ENCODE data around the gene EHD1. TPM values are rescaled to one million over a fixed set of nuclear protein-coding genes. Genes with fewer than 3 reads are reported as not detected.

The EHD1 gene
- total and polyA plus RNA-seq, 9 of the 15 experiments (the other 6 are each of a cell fraction or from before 2014, with no cell fraction given) = 0.46 to 65.0 (median 16.4) TPM

DNA sequence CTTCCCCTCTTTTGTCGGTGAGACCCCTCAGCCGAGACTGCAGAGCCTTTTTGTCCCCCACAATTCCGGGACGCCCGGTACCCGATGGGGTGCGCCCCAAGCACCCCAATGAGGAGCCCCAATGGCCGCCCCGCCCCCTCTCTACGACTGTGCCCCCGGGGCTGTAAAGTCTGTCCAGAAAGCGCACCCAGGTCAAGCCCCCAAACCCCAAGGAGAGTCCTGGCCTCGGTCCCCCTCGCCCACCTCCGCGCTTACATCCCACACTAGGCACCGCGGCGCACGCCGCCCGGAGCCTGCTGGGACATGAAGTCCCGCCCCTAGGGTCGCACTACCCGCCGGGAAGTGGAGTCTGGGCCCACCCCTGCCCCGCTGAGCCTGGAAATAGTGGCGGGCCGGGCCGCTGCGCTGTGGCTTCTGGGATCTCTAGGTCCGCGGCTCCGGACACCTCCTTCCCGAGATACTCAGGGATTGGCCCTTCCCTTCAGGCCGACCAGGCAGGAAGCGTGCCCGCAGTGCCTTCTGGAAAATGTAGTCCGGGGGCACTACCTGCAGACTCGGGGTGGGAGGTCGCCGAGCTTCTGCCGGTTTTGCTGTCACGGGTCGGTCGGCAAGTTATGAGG is 68.0 kb downstream of the EHD1 start, which contains the start of gene MEN1 (continued):
- TF ChIP-seq, protein P1, sequence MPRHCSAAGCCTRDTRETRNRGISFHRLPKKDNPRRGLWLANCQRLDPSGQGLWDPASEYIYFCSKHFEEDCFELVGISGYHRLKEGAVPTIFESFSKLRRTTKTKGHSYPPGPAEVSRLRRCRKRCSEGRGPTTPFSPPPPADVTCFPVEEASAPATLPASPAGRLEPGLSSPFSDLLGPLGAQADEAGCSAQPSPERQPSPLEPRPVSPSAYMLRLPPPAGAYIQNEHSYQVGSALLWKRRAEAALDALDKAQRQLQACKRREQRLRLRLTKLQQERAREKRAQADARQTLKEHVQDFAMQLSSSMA (CRISPR knock-in tag; IDR thresholded peaks at IDR 0.05) = no peak
- no peak for TF ChIP-seq TFAM (CRISPR knock-in tag; conservative IDR thresholded peaks at IDR 0.05)
- no peak for TF ChIP-seq TCFL5 (CRISPR knock-in tag; conservative IDR thresholded peaks at IDR 0.05)
- TF ChIP-seq ILK (tag; IDR thresholded peaks at IDR 0.05; ENCODE audit: borderline replicate concordance, low read depth) = no peak
- peak; percentile 73 for TF ChIP-seq ATF7 (IDR thresholded peaks at IDR 0.05)
- no peak for TF ChIP-seq NFE2 (IDR thresholded peaks at IDR 0.05; ENCODE audit: low read depth)
- no peak for TF ChIP-seq SOX6 (IDR thresholded peaks at IDR 0.05)
- TF ChIP-seq ZNF282 (CRISPR knock-in tag; IDR thresholded peaks at IDR 0.05) = no peak
- TF ChIP-seq, protein P2, sequence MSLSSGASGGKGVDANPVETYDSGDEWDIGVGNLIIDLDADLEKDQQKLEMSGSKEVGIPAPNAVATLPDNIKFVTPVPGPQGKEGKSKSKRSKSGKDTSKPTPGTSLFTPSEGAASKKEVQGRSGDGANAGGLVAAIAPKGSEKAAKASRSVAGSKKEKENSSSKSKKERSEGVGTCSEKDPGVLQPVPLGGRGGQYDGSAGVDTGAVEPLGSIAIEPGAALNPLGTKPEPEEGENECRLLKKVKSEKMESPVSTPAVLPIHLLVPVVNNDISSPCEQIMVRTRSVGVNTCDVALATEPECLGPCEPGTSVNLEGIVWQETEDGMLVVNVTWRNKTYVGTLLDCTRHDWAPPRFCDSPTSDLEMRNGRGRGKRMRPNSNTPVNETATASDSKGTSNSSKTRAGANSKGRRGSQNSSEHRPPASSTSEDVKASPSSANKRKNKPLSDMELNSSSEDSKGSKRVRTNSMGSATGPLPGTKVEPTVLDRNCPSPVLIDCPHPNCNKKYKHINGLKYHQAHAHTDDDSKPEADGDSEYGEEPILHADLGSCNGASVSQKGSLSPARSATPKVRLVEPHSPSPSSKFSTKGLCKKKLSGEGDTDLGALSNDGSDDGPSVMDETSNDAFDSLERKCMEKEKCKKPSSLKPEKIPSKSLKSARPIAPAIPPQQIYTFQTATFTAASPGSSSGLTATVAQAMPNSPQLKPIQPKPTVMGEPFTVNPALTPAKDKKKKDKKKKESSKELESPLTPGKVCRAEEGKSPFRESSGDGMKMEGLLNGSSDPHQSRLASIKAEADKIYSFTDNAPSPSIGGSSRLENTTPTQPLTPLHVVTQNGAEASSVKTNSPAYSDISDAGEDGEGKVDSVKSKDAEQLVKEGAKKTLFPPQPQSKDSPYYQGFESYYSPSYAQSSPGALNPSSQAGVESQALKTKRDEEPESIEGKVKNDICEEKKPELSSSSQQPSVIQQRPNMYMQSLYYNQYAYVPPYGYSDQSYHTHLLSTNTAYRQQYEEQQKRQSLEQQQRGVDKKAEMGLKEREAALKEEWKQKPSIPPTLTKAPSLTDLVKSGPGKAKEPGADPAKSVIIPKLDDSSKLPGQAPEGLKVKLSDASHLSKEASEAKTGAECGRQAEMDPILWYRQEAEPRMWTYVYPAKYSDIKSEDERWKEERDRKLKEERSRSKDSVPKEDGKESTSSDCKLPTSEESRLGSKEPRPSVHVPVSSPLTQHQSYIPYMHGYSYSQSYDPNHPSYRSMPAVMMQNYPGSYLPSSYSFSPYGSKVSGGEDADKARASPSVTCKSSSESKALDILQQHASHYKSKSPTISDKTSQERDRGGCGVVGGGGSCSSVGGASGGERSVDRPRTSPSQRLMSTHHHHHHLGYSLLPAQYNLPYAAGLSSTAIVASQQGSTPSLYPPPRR (CRISPR knock-in tag; IDR thresholded peaks at IDR 0.05; ENCODE audit: borderline replicate concordance) = no peak
- no peak for TF ChIP-seq ZNF354B (CRISPR knock-in tag; IDR thresholded peaks at IDR 0.05)
- no peak for TF ChIP-seq GATA2 (CRISPR knock-in tag; IDR thresholded peaks at IDR 0.05)
- TF ChIP-seq DACH1 (IDR thresholded peaks at IDR 0.05; ENCODE audit: partially characterized antibody) = no peak
- TF ChIP-seq ZNF311 (CRISPR knock-in tag; IDR thresholded peaks at IDR 0.05) = no peak
- peak; percentile 13; the same call in 1 of the 2 replicates for TF ChIP-seq DMBX1 (CRISPR knock-in tag; IDR thresholded peaks at IDR 0.05; ENCODE audit: borderline replicate concordance)
- no peak; the same call in none of the 2 replicates for TF ChIP-seq CREB1 (IDR thresholded peaks at IDR 0.05)
- peak; percentile 58; the same call in 1 of the 2 replicates for TF ChIP-seq CREB1 (CRISPR knock-in tag; IDR thresholded peaks at IDR 0.05)
- peak; percentile 54; the same call in 1 of the 2 replicates for TF ChIP-seq SIN3B (IDR thresholded peaks at IDR 0.05; ENCODE audit: low read depth)
- TF ChIP-seq NFE2L1 (tag; IDR thresholded peaks at IDR 0.05; ENCODE audit: borderline replicate concordance, low read depth) = no peak
- TF ChIP-seq POLR3G (IDR thresholded peaks at IDR 0.05; ENCODE audit: extremely low read depth, insufficient read length, insufficient replicate concordance) = no peak
- TF ChIP-seq MAZ (CRISPR knock-in tag; conservative IDR thresholded peaks at IDR 0.05 in 1 of 2, IDR thresholded peaks at IDR 0.05 in 1 of 2) = peak; percentile 63 to 70
- TF ChIP-seq, protein P3, sequence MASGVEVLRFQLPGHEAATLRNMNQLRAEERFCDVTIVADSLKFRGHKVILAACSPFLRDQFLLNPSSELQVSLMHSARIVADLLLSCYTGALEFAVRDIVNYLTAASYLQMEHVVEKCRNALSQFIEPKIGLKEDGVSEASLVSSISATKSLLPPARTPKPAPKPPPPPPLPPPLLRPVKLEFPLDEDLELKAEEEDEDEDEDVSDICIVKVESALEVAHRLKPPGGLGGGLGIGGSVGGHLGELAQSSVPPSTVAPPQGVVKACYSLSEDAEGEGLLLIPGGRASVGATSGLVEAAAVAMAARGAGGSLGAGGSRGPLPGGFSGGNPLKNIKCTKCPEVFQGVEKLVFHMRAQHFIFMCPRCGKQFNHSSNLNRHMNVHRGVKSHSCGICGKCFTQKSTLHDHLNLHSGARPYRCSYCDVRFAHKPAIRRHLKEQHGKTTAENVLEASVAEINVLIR (CRISPR knock-in tag; IDR thresholded peaks at IDR 0.05) = no peak
- no peak for TF ChIP-seq CBX3 (IDR thresholded peaks at IDR 0.05; ENCODE audit: borderline replicate concordance in 1 of 2, low read length in 2 of 2)
- no peak for TF ChIP-seq SMARCA5 (IDR thresholded peaks at IDR 0.05)
- no peak for TF ChIP-seq TAF7 (tag; IDR thresholded peaks at IDR 0.05)

Measured in K562 (cell line).